Stimulated activated CD4-positive, alpha-beta T cell treated with anti-CD3 and anti-CD28 coated beads, Interleukin-1b, Interleukin-23, amount 100 ng/mL, for 4 hours (primary cell): Measurements from ENCODE around the gene PDAP1.
"Not testable (repeated sequence)": the region's sequence is repeated elsewhere in the genome, so short reads cannot be mapped to it uniquely, and the experiment has no call there.

Source experiments
- DNase-seq, 2 donors: peaks; one replicate each; pipeline ENCODE4 v3.0.0-alpha.2; 2020; ENCODE audit warnings: low read depth in 2 of 2

The PDAP1 gene

GRCh38 chr7:99424932-99425730 lies 16.7 kb upstream of the PDAP1 start:
- DNase-seq: no peak

DNA sequence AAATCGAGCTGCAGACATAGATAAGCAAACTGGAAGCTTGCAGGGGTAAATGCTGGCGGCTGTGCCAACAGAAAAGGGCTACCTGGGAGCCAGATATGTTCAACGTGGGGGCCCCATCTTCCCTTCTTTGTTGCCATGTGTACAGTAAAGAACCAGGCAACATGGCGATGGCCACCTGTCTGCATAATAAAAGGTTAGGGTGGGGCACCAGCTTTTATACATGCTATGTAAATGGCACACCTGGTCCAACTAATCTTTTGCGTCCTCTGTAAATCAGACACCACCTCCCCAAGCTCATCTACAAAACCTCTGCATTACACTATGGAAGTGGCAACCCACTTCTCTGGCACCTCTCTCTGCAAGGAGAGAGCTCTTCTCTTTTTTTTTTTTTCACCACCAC lies 14.2 kb upstream of the PDAP1 start:
- no peak for DNase-seq

DNA sequence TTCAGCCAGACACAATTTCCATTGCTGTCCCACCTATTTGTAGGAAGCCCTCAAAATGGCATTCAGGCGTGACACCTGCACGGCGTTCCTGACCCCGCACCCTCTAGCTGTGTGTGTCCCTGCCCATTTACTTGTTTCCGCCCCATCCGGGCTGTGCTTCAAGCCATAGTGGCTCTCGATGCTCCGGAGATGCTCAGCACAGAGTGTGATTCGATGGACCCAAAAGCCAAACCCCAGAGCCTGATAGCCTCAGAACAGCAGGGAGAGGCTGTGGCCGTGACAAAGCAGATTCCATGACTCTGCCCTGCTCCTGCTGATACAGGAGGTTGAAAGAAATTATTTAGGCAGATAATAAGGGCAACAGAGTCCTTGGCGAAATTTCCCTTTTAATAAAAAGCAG lies 13.8 kb upstream of the PDAP1 start:
- DNase-seq: no peak

DNA sequence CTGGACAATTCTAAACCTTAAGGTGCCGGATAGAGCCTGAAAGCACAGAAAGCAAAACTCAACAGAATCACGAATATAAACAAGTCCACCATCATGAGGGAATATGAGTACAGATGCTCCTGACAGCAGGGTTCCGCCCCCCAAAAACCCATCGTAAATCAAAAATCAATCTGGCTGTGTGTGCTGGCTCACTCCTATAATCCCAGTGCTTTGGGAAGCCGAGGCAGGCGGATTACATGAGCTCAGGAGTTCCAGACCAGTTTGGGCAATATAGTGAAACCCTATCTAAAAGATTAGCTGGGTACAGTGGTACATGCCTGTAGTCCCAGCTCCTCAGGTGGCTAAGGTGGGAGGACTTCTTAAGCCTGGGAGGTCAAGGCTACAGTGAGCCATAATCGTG lies 12.6 kb upstream of the PDAP1 start:
- no peak for DNase-seq

- DNase-seq: no peak
Measured at GRCh38 chr7:99420213-99420612, 11.8 kb upstream of the PDAP1 start.

- DNase-seq: no peak
Measured at GRCh38 chr7:99419323-99420021, 11.1 kb upstream of the PDAP1 start.

- DNase-seq: no peak
Measured at GRCh38 chr7:99418260-99418659, 9.9 kb upstream of the PDAP1 start.

- DNase-seq: not testable (repeated sequence)
Measured at GRCh38 chr7:99415513-99416127, 7.2 kb upstream of the PDAP1 start.

DNA sequence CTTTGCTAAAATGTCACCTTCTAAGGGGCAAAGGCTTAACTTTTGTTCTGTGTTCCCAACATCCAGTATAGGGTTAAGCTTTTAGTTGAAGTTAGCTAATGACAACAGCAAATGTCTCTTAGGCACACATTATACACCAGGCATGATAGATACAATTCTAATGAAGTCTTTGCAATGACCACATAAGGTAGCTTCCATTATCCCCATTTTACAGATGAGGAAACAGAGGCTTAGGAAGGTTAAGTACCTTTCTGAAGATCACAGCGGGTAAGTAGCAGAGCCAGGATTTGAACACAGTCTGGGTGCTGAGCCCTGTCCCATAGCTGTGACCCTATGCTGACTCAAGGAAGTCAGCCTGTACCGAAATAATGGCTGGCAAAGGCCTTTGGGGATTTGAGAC lies 2.2 kb upstream of the PDAP1 start:
- DNase-seq: no peak

- no peak for DNase-seq
Measured at GRCh38 chr7:99409806-99410205, 1.4 kb upstream of the PDAP1 start.

- DNase-seq: no peak
Measured at GRCh38 chr7:99409192-99409572, 785 bp upstream of the PDAP1 start.

- DNase-seq: peak in 1 of 2 donors; percentile 24
Measured at GRCh38 chr7:99407872-99408378, 472 bp downstream of the PDAP1 start.

GRCh38 chr7:99406557-99406956 lies 1.8 kb downstream of the PDAP1 start:
- DNase-seq: no peak

DNA sequence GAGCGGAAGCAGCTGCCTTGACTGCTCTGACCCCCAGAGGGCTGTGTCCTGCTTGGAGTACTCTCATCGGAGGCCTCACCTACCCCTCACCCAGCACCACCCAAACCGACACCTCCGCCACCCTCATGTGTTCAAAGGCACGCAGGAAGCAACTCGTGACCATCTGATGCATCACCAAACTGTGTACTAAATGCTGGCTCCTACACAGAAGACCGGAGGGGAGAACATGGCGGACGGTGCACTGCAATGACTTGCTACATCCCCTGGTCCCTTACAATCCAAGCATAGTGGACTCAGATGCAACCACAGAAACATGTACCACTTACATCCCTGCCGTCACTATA lies 3.4 kb downstream of the PDAP1 start:
- no peak for DNase-seq

DNA sequence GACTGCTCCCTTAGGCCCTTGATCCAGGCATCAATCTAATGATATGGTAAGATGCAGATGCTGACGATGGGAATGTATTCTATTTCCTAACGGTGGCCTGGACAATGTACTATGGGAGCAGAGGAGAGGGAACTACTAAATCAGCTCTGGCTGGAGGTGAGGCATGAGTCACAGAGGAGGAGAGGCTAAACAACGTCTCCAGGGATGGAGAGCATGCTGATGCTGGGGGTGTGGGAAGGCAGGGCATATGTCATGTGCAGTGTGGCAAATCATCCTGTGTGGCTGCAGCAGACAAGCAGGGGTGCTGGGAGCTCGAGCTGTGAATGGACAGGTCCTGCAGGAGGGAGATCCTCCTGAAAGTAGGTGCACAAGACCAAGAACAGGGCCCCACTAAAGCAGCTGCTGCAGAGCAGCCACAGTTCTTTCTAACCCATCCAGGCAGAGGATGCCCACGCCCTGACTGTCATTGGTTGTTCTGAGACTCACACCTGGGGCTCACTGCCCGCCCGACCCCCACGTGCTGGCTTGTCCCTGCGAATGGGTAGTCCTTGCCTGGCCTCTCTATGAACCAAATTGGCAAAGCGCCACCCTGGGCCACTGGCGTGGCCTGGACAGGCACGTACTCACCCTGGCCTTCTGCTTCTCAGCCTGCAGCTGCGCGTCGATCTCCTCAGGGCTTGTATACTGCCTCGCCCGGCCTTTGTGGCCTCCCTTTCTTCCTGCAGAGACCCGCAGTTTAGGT lies 4.0 kb downstream of the PDAP1 start:
- no peak for DNase-seq

DNA sequence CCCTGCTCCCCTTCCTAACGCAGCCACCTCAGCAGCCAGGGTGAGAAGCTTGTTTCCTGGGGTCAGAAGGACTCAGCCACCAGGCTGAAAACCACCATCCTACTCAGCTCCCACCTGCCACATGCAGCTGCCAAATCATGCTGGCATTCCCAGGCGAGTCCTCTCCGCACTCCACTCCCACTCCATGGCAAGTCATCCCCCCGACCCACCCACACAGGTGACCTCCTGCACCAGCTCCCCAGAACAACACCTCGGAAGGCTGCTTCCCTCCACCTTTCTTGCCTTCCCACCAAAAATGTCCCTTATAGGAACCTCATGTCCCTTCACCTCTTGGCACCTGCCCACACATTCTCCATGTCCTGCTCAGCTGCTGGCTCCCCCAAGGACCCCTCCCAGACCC lies 4.6 kb downstream of the PDAP1 start:
- DNase-seq: no peak

GRCh38 chr7:99402854-99403253 lies 5.5 kb downstream of the PDAP1 start:
- no peak for DNase-seq

DNA sequence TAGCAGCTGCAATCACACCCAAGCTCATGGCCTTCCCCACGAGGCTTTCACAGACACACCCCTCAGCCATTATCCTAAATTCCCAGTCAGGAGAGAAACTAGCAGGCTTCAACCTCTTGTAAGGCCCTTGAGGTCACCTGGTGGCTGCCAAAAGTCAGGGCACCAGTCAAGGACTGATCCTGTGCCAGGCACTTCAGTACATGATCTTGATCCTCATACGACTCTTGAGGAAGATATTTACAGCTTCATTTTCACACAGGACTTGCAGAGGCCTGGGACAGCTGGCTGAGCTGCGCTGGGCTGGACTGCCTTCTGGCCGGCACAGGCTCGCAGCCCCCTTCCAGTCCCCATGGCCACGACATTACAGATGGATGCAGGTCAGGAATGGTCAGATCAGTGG lies 8.8 kb downstream of the PDAP1 start:
- no peak for DNase-seq

DNA sequence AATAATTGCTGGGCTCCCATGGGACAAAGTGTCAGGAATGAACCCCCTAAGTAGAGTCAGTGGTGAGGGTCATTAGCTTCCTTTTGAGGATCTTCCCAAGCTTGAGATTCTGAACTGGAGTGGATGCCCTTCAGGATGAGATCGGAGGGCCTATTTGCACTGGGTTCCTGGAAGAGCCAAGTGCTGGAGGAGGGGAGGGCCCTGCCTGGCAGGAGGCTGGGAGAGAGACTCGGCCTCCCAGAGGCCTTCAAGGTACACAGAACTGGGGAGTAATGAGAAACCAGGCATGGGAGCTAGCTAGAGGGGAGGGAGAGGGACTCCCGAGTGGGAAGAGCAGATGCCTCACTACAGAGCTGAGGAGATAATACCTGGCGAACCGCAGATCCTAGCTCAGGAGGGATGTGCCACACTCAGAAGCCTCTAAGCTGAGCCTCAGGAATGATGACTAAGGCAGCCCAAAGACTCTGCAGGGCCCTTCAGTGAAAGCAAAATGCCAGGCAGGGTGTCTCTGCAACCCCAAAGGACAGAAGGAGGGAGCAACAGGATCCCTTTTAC lies 9.4 kb downstream of the PDAP1 start:
- DNase-seq: no peak

DNA sequence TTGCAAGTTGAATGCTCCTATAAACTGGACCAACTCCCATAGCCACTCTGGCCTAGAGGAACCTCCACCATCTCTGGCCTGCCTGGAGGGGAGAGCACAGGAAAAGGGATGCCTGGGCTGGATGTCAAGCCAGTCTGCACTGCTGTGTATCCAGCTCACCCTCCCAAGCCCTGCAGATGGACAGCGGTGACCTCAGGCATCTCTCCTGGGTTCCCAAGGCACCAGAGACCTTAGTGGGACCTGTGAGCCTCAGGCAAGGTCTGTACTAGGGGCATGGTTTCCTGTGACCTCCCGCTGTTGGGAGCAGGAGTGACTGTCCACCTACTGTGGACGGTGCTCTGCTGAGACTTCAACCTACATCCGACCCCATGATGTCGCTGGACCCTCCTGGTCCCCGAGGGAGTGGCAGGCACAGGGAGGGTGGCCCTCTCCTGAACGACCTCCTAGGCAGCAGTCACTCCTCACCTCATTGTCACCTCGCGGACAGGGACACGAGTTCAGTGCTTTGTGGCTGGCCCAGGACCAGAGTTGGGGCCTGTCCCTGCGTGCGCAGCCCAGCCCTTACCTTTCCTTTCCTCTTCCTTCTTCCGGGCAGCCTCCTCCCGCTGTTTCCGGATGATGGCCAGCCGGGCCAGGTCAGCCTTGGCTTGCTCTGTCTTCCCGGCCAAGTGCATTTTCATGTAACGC lies 11.0 kb downstream of the PDAP1 start:
- DNase-seq: no peak
